ENCODE measurements around the gene PKD2. TPM values are rescaled to one million over a fixed set of nuclear protein-coding genes. Genes with fewer than 3 reads are reported as not detected.

PKD2 gene
- total and polyA plus RNA-seq, 2 of the 13 experiments (the other 11 are each of a cell fraction or from before 2014, with no cell fraction given) = 5.6 to 9.1 TPM

- TF ChIP-seq, protein P1, sequence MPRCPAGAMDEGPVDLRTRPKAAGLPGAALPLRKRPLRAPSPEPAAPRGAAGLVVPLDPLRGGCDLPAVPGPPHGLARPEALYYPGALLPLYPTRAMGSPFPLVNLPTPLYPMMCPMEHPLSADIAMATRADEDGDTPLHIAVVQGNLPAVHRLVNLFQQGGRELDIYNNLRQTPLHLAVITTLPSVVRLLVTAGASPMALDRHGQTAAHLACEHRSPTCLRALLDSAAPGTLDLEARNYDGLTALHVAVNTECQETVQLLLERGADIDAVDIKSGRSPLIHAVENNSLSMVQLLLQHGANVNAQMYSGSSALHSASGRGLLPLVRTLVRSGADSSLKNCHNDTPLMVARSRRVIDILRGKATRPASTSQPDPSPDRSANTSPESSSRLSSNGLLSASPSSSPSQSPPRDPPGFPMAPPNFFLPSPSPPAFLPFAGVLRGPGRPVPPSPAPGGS (CRISPR knock-in tag; IDR thresholded peaks at IDR 0.05) = no peak
- TF ChIP-seq ZFP36L1 (CRISPR knock-in tag; IDR thresholded peaks at IDR 0.05) = no peak
These were observed 53.0 kb downstream of the PKD2 start (continued) for GRCh38 chr4:88060431-88060830.

DNA sequence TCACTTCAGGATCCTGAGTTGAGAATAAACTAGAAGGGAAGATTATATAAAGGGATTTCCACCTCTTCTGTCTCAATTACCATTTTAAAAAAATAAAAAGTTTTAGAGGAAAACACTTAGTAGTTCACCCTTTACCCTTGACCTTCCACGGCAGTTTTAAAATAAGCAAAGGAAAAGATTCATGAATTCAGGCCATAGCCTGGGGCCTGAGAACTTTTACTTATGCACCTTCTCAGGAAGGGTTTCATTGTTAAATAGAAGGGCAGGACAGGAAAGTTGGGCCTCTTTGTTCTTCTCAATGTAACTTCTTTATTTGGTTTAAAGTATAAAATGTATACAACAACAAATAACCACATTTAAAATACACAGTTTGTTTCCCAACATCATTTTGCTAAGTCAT, 54.9 kb downstream of the PKD2 start:
- Histone ChIP-seq H3K36me3 (replicated peaks in 1 of 2; ENCODE audit: control insufficient read depth in 1 of 2, insufficient read depth in 2 of 2, low read length in 2 of 2) (peaks cover 1 to 9% of the 10 kb centered on the region in 2 experiments; a peak in 2 of 5 replicates), H3K9ac (ENCODE audit: insufficient read depth, low read depth, low read length) (no peak overlapping the region), H3K4me3 (replicated peaks in 1 of 3; ENCODE audit: insufficient read depth in 1 of 3, low read depth in 2 of 3, low read length in 3 of 3) (no peak overlapping the region), H3K27me3 (ENCODE audit: control insufficient read depth in 1 of 2, insufficient read depth in 2 of 2, low read length in 2 of 2) (no peaks in the 10 kb centered on the region), H3K4me2 (ENCODE audit: low read depth, low read length) (no peak overlapping the region), H3K4me1 (ENCODE audit: insufficient read depth, low read length) (peaks cover 26% of the 10 kb centered on the region), H3K9me3 (ENCODE audit: low read length) (no peaks in the 10 kb centered on the region), H3K27ac (ENCODE audit: extremely low read length, insufficient read depth, low read length) (no peak overlapping the region), H2AFZ (ENCODE audit: low read length) (no peak overlapping the region), H4K20me1 (ENCODE audit: insufficient read depth, low read length) (no peaks in the 10 kb centered on the region), H3K79me2 (ENCODE audit: insufficient read depth, low read length) (no peaks in the 10 kb centered on the region)
- in situ Hi-C loops (cut with HindIII; ENCODE audit: extremely low pct_ligation_motif_present, low pct_unique_long_range_greater_than_20kb) (no loop called here), intact Hi-C loops (cut with micrococcal nuclease; ENCODE audit: unreplicated experiment) (loop anchor here (5.0 kb wide), 1 partner anchor 45 kb away; no protein-coding TSS in a partner anchor)
- ATAC-seq (no peak), FAIRE-seq (no peak), DNase-seq (ENCODE audit: low spot score) (no peak)
- WGBS (ENCODE audit: low lambda C conversion rate) = 92% methylated on average over 1 of the region's 1 CpG
- BruUV-seq (replicated peaks) = no TSS peak
- TF ChIP-seq DPF2 (CRISPR knock-in tag; IDR thresholded peaks at IDR 0.05; ENCODE audit: borderline replicate concordance, low read depth) (no peak), BORCS8-MEF2B (CRISPR knock-in tag; IDR thresholded peaks at IDR 0.05) (no peak), RXRB (CRISPR knock-in tag; IDR thresholded peaks at IDR 0.05; ENCODE audit: borderline replicate concordance) (no peak), FOXK1 (CRISPR knock-in tag; IDR thresholded peaks at IDR 0.05; ENCODE audit: borderline replicate concordance, low read depth) (no peak), GPN1 (CRISPR knock-in tag; IDR thresholded peaks at IDR 0.05; ENCODE audit: borderline replicate concordance) (no peak), ZNF720 (CRISPR knock-in tag; IDR thresholded peaks at IDR 0.05) (no peak), ZBTB38 (CRISPR knock-in tag; IDR thresholded peaks at IDR 0.05) (no peak), HOXD1 (CRISPR knock-in tag; IDR thresholded peaks at IDR 0.05) (no peak), CSRNP2 (CRISPR knock-in tag; conservative IDR thresholded peaks at IDR 0.05; ENCODE audit: low read depth) (no peak), CBX2 (IDR thresholded peaks at IDR 0.05; ENCODE audit: low read depth, low read length) (no peak), CBX2 (CRISPR knock-in tag; IDR thresholded peaks at IDR 0.05; ENCODE audit: low read depth) (no peak), ZNF350 (CRISPR knock-in tag; IDR thresholded peaks at IDR 0.05; ENCODE audit: borderline replicate concordance, low read depth) (no peak), ZBTB42 (CRISPR knock-in tag; IDR thresholded peaks at IDR 0.05) (no peak), ZNF777 (CRISPR knock-in tag; IDR thresholded peaks at IDR 0.05) (no peak)
- ChIA-PET POLR2A (interaction anchor here (0.6 kb wide), 1 partner anchor 45 kb away, joined by 3 read pairs; no protein-coding TSS in a partner anchor), CTCF (ENCODE audit: low intra/inter-chr PET ratio, low total read pairs) (interaction anchor here (1.2 kb wide), 1 partner anchor 144 kb away, joined by 3 read pairs; no protein-coding TSS in a partner anchor)

All from HepG2 (cell line).